Endometrium (tissue), 2 donors: ENCODE data around the gene HECTD4.
"Not testable (repeated sequence)": the region's sequence is repeated elsewhere in the genome, so short reads cannot be mapped to it uniquely, and the experiment has no call there.

Experiments used
- FAIRE-seq: peaks from 2 replicates; lab custom pipeline; 2012; peaks lifted over from hg19 to GRCh38; lab: Jason Lieb, UNC
- donor health status: control.
- donor health status: control.

Gene HECTD4

DNA sequence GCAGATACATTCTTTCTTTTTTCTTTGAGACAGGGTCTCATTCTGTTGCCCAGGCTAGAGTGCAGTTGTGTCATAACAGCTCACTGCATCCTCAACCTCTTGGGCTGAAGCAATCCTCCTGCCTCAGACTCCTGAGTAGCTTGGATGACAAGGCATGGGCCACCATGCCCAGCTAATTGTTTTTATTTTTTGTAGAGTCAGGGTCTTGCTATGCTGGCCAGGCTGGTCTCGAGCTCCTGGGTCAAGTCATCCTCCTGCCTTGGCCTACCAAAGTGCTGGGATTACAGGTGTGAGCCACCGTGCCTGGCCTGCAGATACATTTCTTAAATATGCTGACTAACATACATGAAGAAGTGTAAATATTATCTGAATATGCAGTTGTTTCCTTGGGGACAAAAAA is 115.8 kb downstream of the HECTD4 start:
- FAIRE-seq: no peak

DNA sequence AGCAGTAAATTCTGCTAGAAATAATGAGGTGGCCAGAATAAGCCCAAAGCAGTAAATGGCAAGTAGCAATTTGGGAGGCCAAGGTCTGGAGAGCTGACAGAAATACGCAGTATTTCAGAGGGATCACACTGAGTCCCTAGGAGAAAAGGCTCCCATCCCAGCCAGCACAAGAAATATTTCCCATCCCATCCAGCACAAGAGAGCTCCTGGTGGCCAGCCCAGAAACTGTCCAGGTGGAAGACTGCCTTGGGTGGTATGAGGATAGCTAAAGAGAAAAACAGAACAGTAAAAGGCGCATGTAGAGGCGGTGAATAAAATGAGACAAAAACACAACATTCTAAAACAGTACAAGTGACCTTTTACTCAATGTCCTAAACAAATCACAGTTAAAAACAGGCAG is 120.7 kb downstream of the HECTD4 start:
- no peak for FAIRE-seq

DNA sequence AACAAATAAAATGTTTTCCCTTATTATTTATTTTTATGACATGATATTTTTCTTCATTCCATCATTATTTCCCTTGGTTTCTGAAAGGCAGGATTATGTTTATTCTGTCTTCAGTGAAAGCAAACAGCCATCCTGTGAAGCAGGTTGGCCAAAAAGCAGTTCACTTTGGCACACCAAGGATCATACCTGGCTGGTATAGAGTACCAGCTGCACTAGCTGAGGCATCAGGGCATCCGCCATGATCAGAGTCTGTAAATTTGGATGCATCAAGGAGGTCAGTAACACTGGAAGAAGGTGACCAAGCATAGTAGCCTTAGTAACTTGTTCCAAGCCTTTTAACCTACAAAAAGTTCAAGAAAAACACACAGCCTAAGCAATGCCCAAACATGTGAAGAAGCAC is 123.3 kb downstream of the HECTD4 start:
- no peak for FAIRE-seq

DNA sequence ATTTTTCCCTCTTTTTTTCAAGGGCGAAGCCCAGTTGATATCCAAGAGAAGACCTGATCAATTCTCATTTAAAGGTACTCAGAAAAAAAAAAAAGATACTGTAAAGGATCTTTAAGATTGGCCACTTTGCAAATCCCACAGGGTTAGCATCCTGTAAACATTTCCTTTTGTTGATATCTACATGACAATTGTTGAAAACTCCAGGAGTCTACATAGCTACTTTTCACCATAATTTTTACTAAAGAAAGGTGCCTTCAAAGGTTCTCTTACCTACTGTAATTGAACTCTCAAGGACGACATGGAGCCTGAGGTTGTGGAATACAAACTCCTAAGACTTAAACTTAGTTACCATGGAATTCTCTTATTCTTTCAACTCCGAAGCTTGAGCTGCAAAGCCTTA is 125.5 kb downstream of the HECTD4 start:
- no peak for FAIRE-seq

DNA sequence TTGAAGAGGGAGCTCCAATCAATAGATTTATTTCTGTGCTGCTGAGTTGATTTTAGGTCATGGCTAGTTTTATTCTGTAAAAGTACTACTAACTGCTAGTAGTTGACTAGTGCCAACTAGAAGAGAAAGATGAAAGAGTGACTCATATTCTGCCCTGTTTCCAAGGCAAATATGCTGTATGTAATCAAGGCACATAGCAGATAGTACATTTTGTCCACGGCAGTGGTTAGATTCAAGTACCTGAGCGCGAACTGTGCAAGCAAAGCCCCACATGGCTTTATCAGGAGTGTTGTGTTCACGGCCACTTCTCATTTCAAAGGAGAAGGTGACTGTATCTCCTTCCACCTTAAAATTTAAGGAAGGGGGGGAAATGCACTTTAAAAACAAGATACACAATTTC is 130.0 kb downstream of the HECTD4 start:
- no peak for FAIRE-seq

DNA sequence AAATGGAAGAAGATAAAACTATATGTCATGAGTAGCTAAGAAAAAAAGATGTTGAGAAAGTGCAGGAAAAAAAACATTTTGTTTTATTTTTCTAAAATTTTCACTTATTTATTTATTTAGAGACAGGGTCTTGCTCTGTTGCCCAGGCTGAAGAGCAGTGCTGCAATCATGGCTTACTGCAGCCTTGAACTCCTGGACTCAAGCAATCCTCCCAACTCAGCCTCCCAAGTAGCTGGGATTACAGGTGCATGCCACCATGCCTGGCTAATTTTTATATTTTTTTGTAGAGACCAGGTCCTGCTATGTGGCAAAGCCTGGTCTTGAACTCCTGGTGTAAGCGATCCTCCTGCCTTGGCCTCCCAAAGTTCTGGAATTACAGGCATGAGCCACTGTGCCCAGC is 137.3 kb downstream of the HECTD4 start:
- not testable (repeated sequence) for FAIRE-seq

DNA sequence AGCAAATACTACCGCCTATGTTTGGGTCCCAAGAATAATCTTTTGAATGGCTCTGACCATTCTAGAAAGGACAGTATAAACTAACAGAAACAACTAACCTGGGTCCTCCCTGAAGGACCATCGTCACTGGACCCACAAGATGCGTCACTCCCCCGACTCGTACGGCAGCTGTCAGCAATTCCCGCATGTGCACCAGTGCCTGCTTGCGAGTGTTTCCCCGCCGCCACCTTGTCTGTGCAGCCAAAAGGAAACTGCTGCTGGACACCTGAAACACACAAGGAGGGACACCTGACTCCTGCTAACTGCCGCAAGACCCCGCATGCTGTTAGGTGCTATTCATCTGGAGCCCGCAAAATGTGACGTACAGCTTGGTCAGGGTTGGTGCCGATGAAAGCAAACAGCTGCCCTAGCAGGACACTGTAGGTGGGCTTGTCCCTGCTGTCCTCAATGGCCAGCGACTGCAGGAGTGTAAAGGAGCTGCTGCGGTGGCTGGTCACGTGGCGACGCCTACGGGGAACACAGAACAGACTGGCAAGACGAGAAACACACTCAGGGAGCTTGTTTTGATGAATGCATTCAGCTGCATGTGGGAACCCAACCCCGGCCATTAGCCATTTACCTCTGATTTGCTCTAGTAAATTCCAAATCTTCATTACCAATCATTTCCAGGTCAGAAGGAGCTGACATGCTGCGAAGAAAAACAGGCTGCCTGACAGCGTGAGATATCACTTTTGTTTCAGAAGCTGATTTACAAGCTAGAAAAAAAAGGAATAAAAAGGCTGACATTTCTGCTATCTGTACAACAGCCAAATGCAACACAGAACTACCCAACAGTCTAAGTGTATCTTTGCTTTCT is 138.7 kb downstream of the HECTD4 start:
- no peak for FAIRE-seq

DNA sequence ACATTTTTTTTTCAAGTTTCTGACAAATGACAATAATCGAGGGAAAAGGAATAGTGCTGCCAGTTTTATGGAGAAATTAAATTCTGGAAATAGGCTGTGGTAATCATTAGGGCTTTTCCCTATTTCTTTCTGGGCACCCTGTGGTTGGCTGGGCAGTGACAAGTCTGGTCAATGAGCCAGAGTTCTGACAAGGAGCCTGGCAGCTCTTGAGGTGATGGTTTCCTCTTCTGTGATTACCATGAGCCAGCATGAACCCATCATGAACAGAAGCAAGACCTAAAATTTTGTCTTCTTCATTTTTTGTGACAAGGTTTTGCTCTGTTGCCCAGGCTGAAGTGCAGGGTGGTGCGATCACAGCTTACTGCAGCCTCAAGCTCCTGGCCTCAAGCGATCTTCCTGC is 141.1 kb downstream of the HECTD4 start:
- no peak for FAIRE-seq

DNA sequence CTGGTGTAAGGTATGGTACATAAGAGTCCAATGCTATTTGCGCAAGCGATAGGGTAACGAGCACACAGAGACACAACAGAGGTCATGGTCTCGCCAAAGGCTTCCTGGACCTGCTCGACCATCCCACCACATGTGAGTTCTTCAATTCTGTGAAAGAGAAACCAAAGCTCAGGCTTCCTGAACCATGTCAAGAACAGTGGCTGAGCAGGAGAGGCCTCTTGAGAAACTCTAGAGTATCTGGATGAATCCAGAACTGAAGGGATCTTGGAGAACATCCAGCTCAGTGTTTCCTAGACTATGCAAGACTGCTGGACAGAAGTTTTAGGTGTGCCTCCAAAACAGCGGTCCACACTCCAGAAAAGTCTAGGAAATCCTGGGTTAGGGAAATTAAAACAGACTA is 142.3 kb downstream of the HECTD4 start:
- no peak for FAIRE-seq

DNA sequence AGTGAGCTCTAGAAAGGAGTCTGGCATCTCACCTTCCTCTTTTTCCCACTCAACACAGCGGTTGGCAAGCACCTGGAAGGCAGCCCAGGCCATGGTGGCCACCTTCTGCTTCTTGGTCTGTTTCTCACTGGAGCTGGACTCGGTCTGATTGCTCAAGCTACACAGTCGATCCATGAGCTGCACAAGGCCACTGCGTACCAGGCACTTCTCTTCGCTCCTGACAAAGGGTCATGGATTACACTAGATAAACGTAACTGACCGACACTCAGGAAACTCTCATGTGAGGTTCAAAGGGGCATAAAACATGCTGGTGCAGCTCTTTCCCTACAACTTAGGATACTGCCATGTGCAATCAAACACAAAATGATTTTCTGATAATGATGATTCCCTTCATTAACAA is 143.2 kb downstream of the HECTD4 start:
- FAIRE-seq: no peak

DNA sequence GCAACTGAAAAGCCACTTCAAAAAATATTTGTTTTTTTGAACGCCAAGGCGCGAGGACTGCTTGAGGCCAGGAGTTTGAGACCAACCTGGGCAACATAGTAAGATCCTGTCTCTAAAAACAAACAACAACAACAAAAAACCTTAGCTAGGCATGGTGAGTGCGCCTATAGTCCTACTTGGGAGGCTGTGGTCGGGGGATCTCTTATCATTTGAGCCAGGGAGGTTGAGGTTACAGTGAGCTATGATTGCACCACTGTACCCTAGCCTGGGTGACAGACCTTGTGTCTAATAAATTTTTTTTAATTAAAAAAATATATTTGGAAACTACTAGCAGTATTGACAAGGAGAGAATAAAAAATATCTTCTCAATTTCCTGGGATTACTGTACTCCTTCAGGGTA is 143.8 kb downstream of the HECTD4 start:
- FAIRE-seq: no peak

DNA sequence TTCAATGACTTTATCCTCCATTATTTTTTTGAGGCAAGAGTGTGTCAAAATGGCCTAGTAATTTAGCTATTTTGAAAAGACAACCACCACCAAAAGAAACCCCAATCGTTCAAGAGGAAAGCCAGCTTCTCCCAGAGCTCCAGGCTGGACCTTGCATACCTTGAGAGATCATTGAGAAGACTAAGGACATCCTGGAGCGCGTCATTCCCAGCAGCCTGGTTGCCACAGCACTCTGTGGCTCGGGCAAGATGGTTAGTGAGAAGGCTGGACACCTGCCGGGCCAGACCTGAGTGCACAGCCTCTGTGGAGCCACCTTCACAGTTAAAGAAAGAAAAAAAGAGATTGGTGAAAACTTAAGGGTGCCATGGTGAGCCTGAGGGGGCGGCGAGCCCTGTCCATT is 145.4 kb downstream of the HECTD4 start:
- FAIRE-seq: no peak

DNA sequence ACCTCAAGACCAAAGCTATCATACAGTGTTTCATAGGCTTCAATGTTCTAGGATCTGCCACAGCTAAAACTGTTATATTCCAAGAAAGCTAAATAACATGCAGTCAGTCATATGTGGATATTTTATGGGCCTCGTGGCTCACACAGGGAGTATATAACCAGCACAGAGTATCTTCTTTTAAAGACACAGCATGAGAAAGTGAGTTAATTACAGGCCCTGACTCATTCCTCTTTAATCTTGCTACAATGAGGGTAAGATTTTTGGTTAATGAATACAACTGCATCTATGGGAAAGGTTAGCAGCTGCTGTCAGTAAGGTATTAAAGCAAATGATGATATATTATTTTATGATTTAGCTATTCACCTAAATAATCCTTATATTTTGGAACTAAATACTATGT is 145.8 kb downstream of the HECTD4 start:
- no peak for FAIRE-seq

DNA sequence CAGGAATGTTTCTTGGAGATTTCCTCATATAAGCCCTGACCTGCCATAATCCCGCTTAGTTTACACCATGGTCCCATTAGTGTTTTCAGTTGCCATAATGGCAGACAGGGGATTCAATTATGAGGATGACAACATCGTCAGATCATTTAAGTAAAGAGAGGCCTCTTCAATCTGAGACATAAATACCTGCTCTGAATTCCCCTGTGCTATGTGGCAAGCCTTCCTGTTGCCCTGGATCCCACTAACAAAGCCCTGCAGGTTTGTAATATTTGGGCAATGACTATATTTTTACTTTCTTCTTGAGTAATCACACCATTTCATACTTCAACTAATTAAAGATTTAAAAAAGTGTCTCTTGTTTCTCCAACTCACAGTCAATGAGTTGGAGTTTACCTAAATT is 147.9 kb downstream of the HECTD4 start:
- FAIRE-seq: no peak

DNA sequence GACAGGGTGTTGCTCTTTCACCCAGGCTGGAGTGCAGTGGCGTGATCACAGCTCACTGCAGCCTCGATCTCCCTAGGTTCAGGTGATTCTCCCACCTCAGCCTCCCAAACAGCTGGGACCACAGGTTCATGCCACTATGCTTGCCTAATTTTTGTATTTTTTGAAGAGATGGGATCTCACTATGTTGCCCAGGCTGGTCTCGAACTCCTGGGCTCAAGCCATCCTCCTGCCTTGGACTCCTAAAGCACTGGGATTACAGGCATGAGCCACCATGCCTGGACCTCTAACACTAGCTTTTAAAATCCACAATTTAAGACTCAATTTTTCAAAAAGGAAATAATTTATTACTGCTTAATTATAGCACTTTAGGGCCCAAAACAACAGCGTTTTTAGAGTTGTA is 149.0 kb downstream of the HECTD4 start:
- FAIRE-seq: no peak

DNA sequence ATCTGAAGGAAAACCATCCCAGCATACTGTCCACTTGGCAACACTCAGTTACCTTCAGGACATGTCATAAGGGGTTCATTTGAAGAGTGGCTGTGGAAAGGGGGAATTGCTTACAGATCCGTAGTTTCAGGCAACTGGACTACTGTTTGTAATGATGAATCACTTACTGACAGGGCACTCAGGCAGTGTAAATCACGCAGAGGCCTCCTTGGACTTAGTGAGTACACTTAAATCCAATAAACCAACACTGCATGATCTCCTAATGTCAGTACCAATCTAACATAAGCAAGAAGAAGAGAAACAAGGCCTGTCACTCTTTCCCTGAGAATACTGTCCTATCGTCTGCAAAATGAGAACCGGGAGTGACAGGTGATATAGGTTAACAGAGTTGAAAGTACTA is 152.1 kb downstream of the HECTD4 start:
- no peak for FAIRE-seq

DNA sequence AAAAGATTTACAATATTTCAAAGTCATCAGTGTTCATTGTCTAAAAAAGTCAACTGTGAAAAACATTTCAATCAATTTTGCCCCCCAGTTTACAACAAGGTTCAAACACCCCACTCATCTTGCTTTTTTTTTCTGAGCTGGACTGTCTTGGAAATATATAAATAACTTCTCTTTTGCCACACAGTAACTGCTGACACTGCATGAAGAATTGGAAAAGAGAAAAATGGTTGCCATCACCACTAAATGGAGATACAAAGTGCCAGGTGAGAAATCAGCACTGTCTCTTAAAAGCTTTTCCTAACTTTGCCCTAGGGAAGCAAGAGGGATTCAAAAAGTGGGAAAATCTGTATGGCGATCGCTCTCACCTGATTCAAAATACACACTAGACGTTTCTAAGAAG is 155.5 kb downstream of the HECTD4 start:
- FAIRE-seq: no peak

DNA sequence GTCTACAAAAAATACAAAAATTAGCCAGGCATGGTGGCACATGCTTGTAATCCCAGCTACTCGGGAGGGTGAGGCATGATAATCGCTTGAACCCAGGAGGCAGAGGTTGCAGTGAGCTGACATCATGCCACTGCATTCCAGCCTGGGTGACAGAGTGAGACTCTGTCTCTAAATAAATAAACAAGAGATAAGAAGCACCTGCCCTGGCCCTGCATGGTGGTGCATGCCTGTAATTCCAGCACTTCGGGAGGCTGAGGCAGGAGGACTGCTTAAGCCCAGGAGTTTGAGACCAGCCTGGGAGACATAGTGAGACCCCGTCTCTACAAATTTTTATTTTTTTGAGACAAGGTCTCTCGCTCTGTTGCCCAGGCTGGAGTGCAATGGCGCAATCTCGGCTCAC is 161.6 kb downstream of the HECTD4 start:
- FAIRE-seq: not testable (repeated sequence)

DNA sequence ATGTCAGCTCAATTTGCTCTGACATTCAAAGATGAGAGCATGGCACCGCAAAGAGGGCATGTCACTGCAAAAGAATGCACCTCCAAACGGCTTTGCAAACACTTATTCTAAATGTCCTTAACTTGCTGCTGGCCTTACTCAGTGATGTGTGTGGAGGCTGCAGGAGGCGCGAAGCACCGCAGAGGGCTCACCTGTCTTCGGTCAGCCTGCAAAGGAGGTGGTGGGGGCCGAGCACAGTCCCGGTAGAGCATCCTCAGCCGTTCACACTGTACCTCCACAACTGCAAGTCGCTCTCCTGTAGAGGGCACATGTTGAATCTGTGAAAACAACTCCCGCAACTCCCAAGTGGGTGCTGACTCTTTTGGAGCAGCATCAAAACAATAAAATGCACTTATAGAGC is 163.0 kb downstream of the HECTD4 start:
- FAIRE-seq: no peak

DNA sequence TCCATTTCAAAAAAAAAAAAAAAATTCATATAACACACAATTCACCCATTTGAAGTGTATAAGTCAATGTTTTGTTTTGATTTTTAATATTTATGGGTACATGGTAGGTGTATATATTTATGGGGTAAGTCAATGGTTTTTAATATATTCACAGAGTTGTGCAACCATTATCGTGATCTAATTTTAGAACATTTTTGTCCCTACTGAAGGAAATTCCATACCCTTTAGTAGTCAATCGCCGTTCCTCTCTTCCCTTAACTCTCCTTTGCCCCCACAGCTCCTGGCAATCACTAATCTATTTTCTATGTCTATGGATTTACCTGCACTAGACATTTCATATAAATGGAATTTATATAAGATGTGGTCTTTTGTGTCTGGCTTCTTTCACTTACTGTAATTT is 164.1 kb downstream of the HECTD4 start:
- FAIRE-seq: no peak

DNA sequence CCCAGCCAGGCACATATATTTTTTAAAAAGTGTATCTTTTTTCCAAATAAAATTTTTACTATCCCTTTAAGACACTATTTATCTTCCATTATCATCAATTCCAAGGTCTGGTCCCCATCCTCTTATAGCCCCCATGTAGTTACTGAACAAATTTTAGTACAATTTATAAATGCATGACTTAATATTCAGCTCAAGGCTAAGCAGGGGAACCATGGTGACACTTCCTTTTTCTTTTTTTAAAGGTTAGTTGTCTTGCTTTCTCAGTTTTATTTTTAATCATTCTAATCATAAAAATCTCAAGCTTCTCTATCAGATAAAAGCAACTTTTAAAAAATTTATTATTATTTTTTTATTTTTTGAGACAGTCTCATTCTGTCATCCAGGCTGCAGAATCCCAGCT is 164.6 kb downstream of the HECTD4 start:
- no peak for FAIRE-seq

DNA sequence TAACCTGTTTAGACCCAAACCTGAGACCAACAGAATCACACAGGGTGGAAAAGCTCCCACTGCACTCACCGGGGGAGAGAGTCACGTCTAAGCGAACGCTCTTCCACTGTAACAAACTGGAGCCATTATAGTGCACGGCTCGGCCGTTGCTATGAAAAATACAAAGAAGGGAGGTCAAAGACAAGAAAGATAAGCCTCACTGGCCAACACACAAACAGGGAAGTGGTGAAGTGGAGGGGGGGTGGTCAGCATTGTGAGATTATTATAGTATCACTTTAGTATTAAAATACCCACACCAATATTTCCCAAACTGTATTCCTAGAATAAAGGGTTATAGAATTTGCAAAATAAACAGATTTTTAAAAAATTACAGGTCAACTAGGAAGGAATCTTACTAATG is 166.0 kb downstream of the HECTD4 start:
- no peak for FAIRE-seq

DNA sequence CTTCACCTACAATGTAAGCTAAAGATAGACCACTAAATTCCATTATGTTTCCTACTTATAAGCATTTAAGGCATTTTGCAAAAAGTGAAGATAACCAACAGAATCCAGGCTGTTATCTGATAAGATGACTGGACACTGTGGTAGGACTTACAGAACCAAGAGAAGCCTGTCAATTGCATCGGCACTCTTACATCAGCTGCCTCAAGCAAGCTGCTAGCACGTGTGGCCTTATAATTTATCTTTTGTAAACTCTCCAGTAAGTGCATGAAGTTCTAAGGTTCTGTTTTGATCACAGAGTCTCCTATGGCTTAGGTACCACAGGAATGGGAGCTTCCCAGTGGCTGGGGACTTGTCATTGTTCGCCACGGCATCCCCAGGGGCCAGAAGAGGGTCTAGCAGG is 168.2 kb downstream of the HECTD4 start:
- no peak for FAIRE-seq

DNA sequence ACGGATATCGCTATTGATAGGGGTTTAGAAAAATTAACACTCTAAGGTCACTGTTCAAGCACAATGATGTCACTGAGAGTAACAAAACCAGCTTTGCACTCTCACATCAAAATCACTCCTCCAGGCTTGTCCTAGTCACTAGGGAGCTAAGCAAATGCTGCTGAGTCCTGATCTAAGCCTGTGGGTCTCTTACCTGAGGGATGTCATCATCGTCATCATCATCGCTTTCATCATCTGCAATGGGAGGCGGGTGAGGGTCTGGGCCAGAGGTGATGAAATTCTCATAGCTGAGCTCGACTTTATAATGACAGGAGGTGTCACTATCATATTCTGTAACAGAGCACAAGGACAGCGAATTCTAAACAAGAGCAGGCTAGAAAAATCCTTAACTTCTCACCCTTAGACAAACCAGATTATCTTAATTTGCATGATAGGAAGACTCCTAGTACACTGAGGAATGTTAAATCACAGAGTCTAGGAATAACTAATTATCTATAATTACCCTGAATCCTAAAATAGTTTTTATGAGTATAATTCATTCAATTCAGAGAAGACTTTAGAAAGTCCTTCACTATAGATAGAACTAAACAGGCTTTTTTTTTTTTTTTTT is 173.8 kb downstream of the HECTD4 start:
- FAIRE-seq: no peak
